ENCODE data around the gene RAB11FIP5.

Gene RAB11FIP5

GRCh38 chr2:73033142-73033765 lies 79.5 kb downstream of the RAB11FIP5 start:
- DNase-seq, result no peak

GRCh38 chr2:73032702-73033097 lies 80.0 kb downstream of the RAB11FIP5 start:
- DNase-seq, result no peak

- no peak for DNase-seq
Observed at GRCh38 chr2:73031725-73032701, 80.7 kb downstream of the RAB11FIP5 start.

- DNase-seq, result no peak
Observed at GRCh38 chr2:73031095-73031678, 81.6 kb downstream of the RAB11FIP5 start.

- no peak for DNase-seq
Observed at GRCh38 chr2:73028841-73029240, 83.9 kb downstream of the RAB11FIP5 start.

- DNase-seq, result no peak
Observed at GRCh38 chr2:73027340-73027739, 85.4 kb downstream of the RAB11FIP5 start.

- DNase-seq, result no peak
Observed at GRCh38 chr2:73023497-73023896, 89.3 kb downstream of the RAB11FIP5 start.

Data from NCI-H1694 (cell line).